Caco-2 (cell line): ENCODE results near the gene NOXA1. TPM values are rescaled to one million over a fixed set of nuclear protein-coding genes. Genes with fewer than 3 reads are reported as not detected.

Experiments
- BruUV-seq: library from RNA; stranded (reverse); fragments of 400-500 nt; replicated peaks from 2 replicates; lab custom pipeline; 2021; lab: Mats Ljungman, UMichigan
- CTCF ChIA-PET: fragments of 300-600 bp; sonication (Branson Sonifier 250); formaldehyde crosslinking; loops from one replicate; lab custom pipeline; 2022; ENCODE audit warnings: antibody characterized with exemption; lab: Charles Lee
- POLR2A ChIA-PET: fragments of 300-600 bp; sonication (Branson Sonifier 250); formaldehyde crosslinking; loops from one replicate; lab custom pipeline; 2022; ENCODE audit warnings: antibody characterized with exemption; lab: Charles Lee
- DNase-seq, 2 experiments: peaks; one replicate each; pipeline versions ENCODE4 v3.0.0 to v3.0.0-alpha.2; 2020 to 2022
- H3K27me3 ChIP-seq: replicated peaks from 2 replicates; pipeline ENCODE4 v1.6.0; 2011; ENCODE audit warnings: low read length; ENCODE audit not compliant: control insufficient read depth, insufficient read depth
- H3K36me3 ChIP-seq: 2 replicates; pipeline ENCODE4 v1.5.1; 2011; ENCODE audit warnings: low read length; ENCODE audit not compliant: control insufficient read depth, insufficient read depth
- H3K4me1 ChIP-seq: fragments of 250-450 bp; sonication (Bioruptor Pico); 2 replicates; pipeline ENCODE4 v1.5.1; 2020; ENCODE audit warnings: mild to moderate bottlenecking
- H3K4me3 ChIP-seq: 2 replicates; pipeline ENCODE4 v1.5.1; 2011; ENCODE audit warnings: low read depth, mild to moderate bottlenecking, control low read depth, low read length
- H3K9me3 ChIP-seq: fragments of 250-450 bp; sonication (Bioruptor Pico); 2 replicates; pipeline ENCODE4 v1.5.1; 2020; ENCODE audit warnings: mild to moderate bottlenecking, moderate library complexity
- H3K27ac Mint-ChIP-seq: one replicate; pipeline ENCODE4 v1.8.0; 2022; ENCODE audit warnings: mixed read lengths; ENCODE audit not compliant: unreplicated experiment
- H3K27me3 Mint-ChIP-seq: one replicate; pipeline ENCODE4 v1.8.0; 2022; ENCODE audit warnings: mixed read lengths; ENCODE audit not compliant: insufficient read depth, unreplicated experiment
- H3K36me3 Mint-ChIP-seq: one replicate; pipeline ENCODE4 v1.8.0; 2022; ENCODE audit warnings: mild to moderate bottlenecking, mixed read lengths; ENCODE audit not compliant: insufficient read depth, unreplicated experiment
- H3K4me1 Mint-ChIP-seq: one replicate; pipeline ENCODE4 v1.8.0; 2022; ENCODE audit warnings: low read depth, mixed read lengths; ENCODE audit not compliant: unreplicated experiment
- H3K4me3 Mint-ChIP-seq: one replicate; pipeline ENCODE4 v1.8.0; 2022; ENCODE audit warnings: mild to moderate bottlenecking, moderate library complexity, mixed read lengths; ENCODE audit not compliant: unreplicated experiment
- H3K9me3 Mint-ChIP-seq: one replicate; pipeline ENCODE4 v1.8.0; 2022; ENCODE audit warnings: mixed read lengths; ENCODE audit not compliant: unreplicated experiment
- CTCF ChIP-seq, 2 experiments: fragments of 200-600 bp in 1 of 2; IDR thresholded peaks; 1 replicate in 1 of 2; 2 replicates in 1 of 2; pipeline versions ENCODE4 v1.5.1 to v1.8.0; 2011 to 2022; ENCODE audit warnings: antibody characterized with exemption in 1 of 2, control low read depth in 1 of 2, inconsistent platforms in 1 of 2, low read depth in 1 of 2, low read length in 1 of 2, mild to moderate bottlenecking in 1 of 2, moderate library complexity in 1 of 2; ENCODE audit not compliant: insufficient read depth in 1 of 2, severe bottlenecking in 1 of 2, unreplicated experiment in 1 of 2
- intact Hi-C: fragments of 100-400 bp; cut with micrococcal nuclease; formaldehyde crosslinking; loops from one replicate; pipeline ENCODE4 v1.10.0; 2022; ENCODE audit not compliant: unreplicated experiment
- total RNA-seq: library from RNA; stranded (reverse); gene quantifications from 2 replicates; pipeline ENCODE4 v1.2.3, GENCODE V29; 2022

Gene NOXA1
- total RNA-seq, 1 experiment from 2014 or later: 8.6 TPM

GRCh38 chr9:137389428-137389746 lies 33.8 kb upstream of the NOXA1 start:
- H3K9me3 ChIP-seq: no peaks in the 10 kb centered on the region
- H3K4me1 ChIP-seq: no peaks in the 10 kb centered on the region
- H3K4me1 Mint-ChIP-seq: no peaks in the 10 kb centered on the region
- H3K27ac Mint-ChIP-seq: no peak overlapping the region
- no peak overlapping the region for H3K4me3 ChIP-seq
- TF ChIP-seq CTCF (IDR thresholded peaks at IDR 0.05; ENCODE audit: insufficient read depth in 1 of 2, low read depth in 1 of 2, low read length in 1 of 2, severe bottlenecking in 1 of 2, unreplicated experiment in 1 of 2): no peak
- DNase-seq: no peak
- peaks cover 5% of the 10 kb centered on the region for H3K36me3 Mint-ChIP-seq
- H3K4me3 Mint-ChIP-seq: no peak overlapping the region
- no peaks in the 10 kb centered on the region for H3K36me3 ChIP-seq
- no TSS peak for BruUV-seq
- POLR2A ChIA-PET: no interaction called here
- no peaks in the 10 kb centered on the region for H3K27me3 ChIP-seq
- H3K27me3 Mint-ChIP-seq: no peaks in the 10 kb centered on the region
- CTCF ChIA-PET: no interaction called here
- no peaks in the 10 kb centered on the region for H3K9me3 Mint-ChIP-seq
- intact Hi-C loops: no loop called here

- Histone ChIP-seq H3K36me3 (no peaks in the 10 kb centered on the region), H3K27me3 (no peaks in the 10 kb centered on the region), H3K4me3 (no peak overlapping the region), H3K4me1 (no peaks in the 10 kb centered on the region), H3K9me3 (no peaks in the 10 kb centered on the region)
- H3K27me3 Mint-ChIP-seq: no peaks in the 10 kb centered on the region
- H3K4me1 Mint-ChIP-seq: no peaks in the 10 kb centered on the region
- ChIA-PET POLR2A (interaction anchor here (0.5 kb wide), 1 partner anchor 98 kb away, joined by 3 read pairs; no protein-coding TSS in a partner anchor), CTCF (no interaction called here)
- TF ChIP-seq CTCF (IDR thresholded peaks at IDR 0.05; ENCODE audit: insufficient read depth in 1 of 2, low read depth in 1 of 2, low read length in 1 of 2, severe bottlenecking in 1 of 2, unreplicated experiment in 1 of 2): no peak
- no TSS peak for BruUV-seq
- H3K9me3 Mint-ChIP-seq: no peaks in the 10 kb centered on the region
- H3K27ac Mint-ChIP-seq: no peak overlapping the region
- DNase-seq: no peak
- peaks cover 5% of the 10 kb centered on the region for H3K36me3 Mint-ChIP-seq
- H3K4me3 Mint-ChIP-seq: no peak overlapping the region
- intact Hi-C loops: no loop called here
Measured at GRCh38 chr9:137390553-137391410, 32.4 kb upstream of the NOXA1 start.

- no peaks in the 10 kb centered on the region for H3K27me3 ChIP-seq
- CTCF ChIA-PET: no interaction called here
- DNase-seq: no peak
- H3K27ac Mint-ChIP-seq: no peak overlapping the region
- no peaks in the 10 kb centered on the region; the same call in 1 of the 2 replicates for H3K36me3 ChIP-seq
- H3K4me3 ChIP-seq: no peak overlapping the region
- TF ChIP-seq CTCF (IDR thresholded peaks at IDR 0.05; ENCODE audit: insufficient read depth in 1 of 2, low read depth in 1 of 2, low read length in 1 of 2, severe bottlenecking in 1 of 2, unreplicated experiment in 1 of 2): no peak
- intact Hi-C loops: no loop called here
- POLR2A ChIA-PET: no interaction called here
- H3K4me1 ChIP-seq: peaks cover 5% of the 10 kb centered on the region; the same call in 1 of the 2 replicates
- no peaks in the 10 kb centered on the region for H3K9me3 ChIP-seq
- no TSS peak for BruUV-seq
- H3K27me3 Mint-ChIP-seq: no peaks in the 10 kb centered on the region
- H3K9me3 Mint-ChIP-seq: no peaks in the 10 kb centered on the region
- peaks cover 9% of the 10 kb centered on the region for H3K36me3 Mint-ChIP-seq
- H3K4me1 Mint-ChIP-seq: no peaks in the 10 kb centered on the region
- no peak overlapping the region for H3K4me3 Mint-ChIP-seq
Measured at GRCh38 chr9:137391411-137391754, 31.8 kb upstream of the NOXA1 start.
